Activated effector memory CD4-positive, alpha-beta T cell treated with Interleukin-2 at 50 U/mL for 16 hours (primary cell): ENCODE measurements around the gene FANCF.

Experiments used
- DNase-seq: peaks from one replicate; pipeline ENCODE4 v3.0.0-alpha.2; 2020

FANCF gene

GRCh38 chr11:22624742-22625447 is 728 bp downstream of the FANCF start:
- DNase-seq, result peak; percentile 53

- DNase-seq, result no peak
Measured at GRCh38 chr11:22617868-22618267, 7.8 kb downstream of the FANCF start.

- DNase-seq, result no peak
Measured at GRCh38 chr11:22603933-22604332, 21.7 kb downstream of the FANCF start.

- no peak for DNase-seq
Measured at GRCh38 chr11:22602504-22602903, 23.1 kb downstream of the FANCF start.

GRCh38 chr11:22599458-22599857 is 26.2 kb downstream of the FANCF start:
- no peak for DNase-seq

GRCh38 chr11:22597062-22597461 is 28.6 kb downstream of the FANCF start:
- DNase-seq, result no peak

GRCh38 chr11:22584976-22585375 is 40.6 kb downstream of the FANCF start:
- DNase-seq, result no peak

- no peak for DNase-seq
Measured at GRCh38 chr11:22583963-22584492, 41.6 kb downstream of the FANCF start.

GRCh38 chr11:22582151-22582410 is 43.5 kb downstream of the FANCF start:
- DNase-seq, result no peak

GRCh38 chr11:22581354-22582150 is 44.1 kb downstream of the FANCF start:
- DNase-seq, result no peak

GRCh38 chr11:22577854-22578253 is 47.8 kb downstream of the FANCF start:
- DNase-seq, result no peak
